Right lobe of liver (tissue), 6 donors: ENCODE measurements around the gene EPHA10. TPM values are rescaled to one million over a fixed set of nuclear protein-coding genes. Genes with fewer than 3 reads are reported as not detected.

Experiments
- ATAC-seq, 4 donors: fragments of 200-7000 bp; cut with Tn5 transposase; one replicate each; pipeline ENCODE4 v1.9.1; 2020; ENCODE audit warnings: mild to moderate bottlenecking in 4 of 4, moderate library complexity in 4 of 4
- DNase-seq, 3 donors: peaks; one replicate each; pipeline ENCODE4 v3.0.0-alpha.2; 2020
- H3K27ac ChIP-seq, 3 donors: fragments of 200-600 bp; one replicate each; pipeline ENCODE4 v1.8.0; 2022
- H3K27me3 ChIP-seq, 2 donors: fragments of 200-600 bp; one replicate each; pipeline ENCODE4 v1.8.0; 2022
- H3K36me3 ChIP-seq, 4 donors: fragments of 200-600 bp; sonication (generic) in 1 of 4; one replicate each; pipeline versions ENCODE4 v1.5.1 to v1.8.0; 2017 to 2022; ENCODE audit warnings: control low read depth in 1 of 4
- H3K4me1 ChIP-seq, 4 donors: fragments of 200-600 bp; sonication (generic) in 1 of 4; one replicate each; pipeline versions ENCODE4 v1.5.1 to v1.8.0; 2017 to 2022; ENCODE audit warnings: control low read depth in 1 of 4
- H3K4me3 ChIP-seq, 3 donors: fragments of 200-600 bp; one replicate each; pipeline ENCODE4 v1.8.0; 2022
- H3K9me3 ChIP-seq, 4 donors: fragments of 200-600 bp; sonication (generic) in 1 of 4; one replicate each; pipeline versions ENCODE4 v1.5.1 to v1.8.0; 2017 to 2022; ENCODE audit warnings: control low read depth in 1 of 4
- POLR2A ChIP-seq: fragments of 450-650 bp; IDR thresholded peaks from one replicate; pipeline ENCODE4 v1.6.1; 2017; ENCODE audit warnings: antibody characterized with exemption, mild to moderate bottlenecking
- WGBS: methylation state at CpG from one replicate; pipeline ENCODE4 v1.1.6; 2018; ENCODE audit warnings: low coverage, low lambda C conversion rate; ENCODE audit not compliant: insufficient coverage; ENCODE audit errors: missing lambda C conversion rate; 5-methylcytosine and 5-hydroxymethylcytosine counted together
- intact Hi-C, 2 donors: fragments of 100-400 bp; cut with DNase I; formaldehyde crosslinking; loops; one replicate each; pipeline versions ENCODE4 v1.11.2 to v1.14.1; 2022
- total RNA-seq, 6 experiments: library from RNA; depleted of rRNA in 2 of 6; stranded (reverse); fragments of >200 nt in 2 of 6; fragmentation: NEBNext Ultra II Directional in 3 of 6; extraction: Animal tissue kit (Norgen Biotek cat#: 25700) in 3 of 6; gene quantifications; one replicate each; pipeline versions ENCODE4 v1.1.0 to v1.2.4, GENCODE V29; 2016 to 2023
- TF ChIP-seq, protein P1 (sequence below), 4 donors: fragments of 200-600 bp in 3 of 4; fragments of 450-650 bp in 1 of 4; IDR thresholded peaks; one replicate each; pipeline versions ENCODE4 v1.5.1 to v1.8.0; 2016 to 2022; ENCODE audit warnings: antibody characterized with exemption in 4 of 4, mild to moderate bottlenecking in 2 of 4
- donor health status: DM: no; HTN: yes; CAD: no.
- donor health status: DM: no; HTN: no; CAD: no.
- donor health status: DM: no; HTN: no; CAD: no.
- donor health status: DM: no; HTN: yes; CAD: no.
- donor health status: DM: no; HTN: yes; CAD: no.

The EPHA10 gene
- total RNA-seq, 6 experiments from 2014 or later = 0.07 to 0.16 TPM; not detected in 4

DNA sequence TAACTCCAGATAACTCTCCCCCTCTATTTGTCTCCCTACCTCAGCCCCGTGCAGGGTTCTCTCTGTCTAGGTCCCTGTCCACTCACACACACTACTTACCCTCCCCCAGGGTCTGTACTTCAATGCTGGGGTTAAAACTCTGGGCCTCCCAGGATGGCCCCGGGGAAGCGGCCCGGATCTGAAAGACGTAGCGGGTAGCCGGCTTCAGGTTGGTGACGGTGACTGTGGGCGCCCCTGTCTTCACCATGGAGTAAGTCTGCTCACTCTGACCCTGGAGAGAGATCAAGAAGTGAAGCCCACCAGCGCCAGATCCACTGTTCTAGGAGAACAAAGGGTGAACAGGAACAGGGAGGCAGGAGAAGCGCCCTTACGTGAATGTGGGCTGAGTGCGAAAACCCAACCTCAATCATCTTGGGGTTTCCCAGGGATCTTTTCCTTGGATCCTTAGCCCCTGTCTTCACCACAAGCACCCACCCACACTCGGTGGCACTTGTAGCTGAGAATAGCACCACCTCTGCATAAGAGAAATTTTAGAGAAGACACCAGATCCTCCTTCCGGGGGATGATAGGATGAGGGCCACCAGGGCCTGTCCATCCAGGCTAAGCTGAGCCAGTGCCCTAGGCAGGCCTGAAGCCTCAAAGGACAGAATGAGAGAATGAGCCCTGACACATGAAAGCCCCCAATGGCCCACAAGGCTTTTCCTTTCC is 33.5 kb downstream of the EPHA10 start:
- Histone ChIP-seq H3K36me3 (no peaks in the 10 kb centered on the region), H3K4me3 (no peak overlapping the region), H3K4me1 (no peaks in the 10 kb centered on the region), H3K9me3 (no peaks in the 10 kb centered on the region), H3K27me3 (peaks cover 0 to 5% of the 10 kb centered on the region in 2 donors), H3K27ac (no peak overlapping the region)
- TF ChIP-seq POLR2A = no peak
- TF ChIP-seq, protein P1, sequence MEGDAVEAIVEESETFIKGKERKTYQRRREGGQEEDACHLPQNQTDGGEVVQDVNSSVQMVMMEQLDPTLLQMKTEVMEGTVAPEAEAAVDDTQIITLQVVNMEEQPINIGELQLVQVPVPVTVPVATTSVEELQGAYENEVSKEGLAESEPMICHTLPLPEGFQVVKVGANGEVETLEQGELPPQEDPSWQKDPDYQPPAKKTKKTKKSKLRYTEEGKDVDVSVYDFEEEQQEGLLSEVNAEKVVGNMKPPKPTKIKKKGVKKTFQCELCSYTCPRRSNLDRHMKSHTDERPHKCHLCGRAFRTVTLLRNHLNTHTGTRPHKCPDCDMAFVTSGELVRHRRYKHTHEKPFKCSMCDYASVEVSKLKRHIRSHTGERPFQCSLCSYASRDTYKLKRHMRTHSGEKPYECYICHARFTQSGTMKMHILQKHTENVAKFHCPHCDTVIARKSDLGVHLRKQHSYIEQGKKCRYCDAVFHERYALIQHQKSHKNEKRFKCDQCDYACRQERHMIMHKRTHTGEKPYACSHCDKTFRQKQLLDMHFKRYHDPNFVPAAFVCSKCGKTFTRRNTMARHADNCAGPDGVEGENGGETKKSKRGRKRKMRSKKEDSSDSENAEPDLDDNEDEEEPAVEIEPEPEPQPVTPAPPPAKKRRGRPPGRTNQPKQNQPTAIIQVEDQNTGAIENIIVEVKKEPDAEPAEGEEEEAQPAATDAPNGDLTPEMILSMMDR (IDR thresholded peaks at IDR 0.05) = no peak
- ATAC-seq (no peak), DNase-seq (no peak)
- 85% methylated on average over 9 of the region's 15 CpGs for WGBS
- intact Hi-C loops = no loop called here

DNA sequence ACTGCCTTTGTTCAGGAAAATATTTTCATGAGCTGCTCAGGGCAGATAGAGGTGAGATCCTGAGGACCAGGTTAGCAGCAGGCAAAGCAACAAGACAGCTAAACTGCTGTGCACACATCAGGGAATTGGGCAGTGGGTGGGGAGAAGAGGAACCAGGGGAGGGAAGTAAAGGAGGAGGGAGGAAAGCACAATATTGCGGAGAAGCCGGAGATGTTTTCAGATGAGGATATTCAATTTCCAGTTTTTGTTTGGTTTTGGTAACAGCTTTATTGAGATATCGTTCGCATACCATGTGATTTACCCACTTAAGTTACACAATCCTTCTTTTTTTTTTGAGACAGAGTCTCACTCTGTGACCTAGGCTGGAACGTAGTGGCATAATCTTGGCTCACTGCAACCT is 34.5 kb downstream of the EPHA10 start:
- TF ChIP-seq, protein P1 (IDR thresholded peaks at IDR 0.05) = no peak
- no peak for TF ChIP-seq POLR2A
- Histone ChIP-seq H3K4me1 (no peaks in the 10 kb centered on the region), H3K4me3 (no peak overlapping the region), H3K9me3 (no peaks in the 10 kb centered on the region), H3K27me3 (peaks cover 0 to 4% of the 10 kb centered on the region in 2 donors), H3K27ac (no peak overlapping the region), H3K36me3 (no peaks in the 10 kb centered on the region)
- DNase-seq = no peak
- intact Hi-C loops = no loop called here
- no peak for ATAC-seq
- 50% methylated on average over 4 of the region's 5 CpGs for WGBS

DNA sequence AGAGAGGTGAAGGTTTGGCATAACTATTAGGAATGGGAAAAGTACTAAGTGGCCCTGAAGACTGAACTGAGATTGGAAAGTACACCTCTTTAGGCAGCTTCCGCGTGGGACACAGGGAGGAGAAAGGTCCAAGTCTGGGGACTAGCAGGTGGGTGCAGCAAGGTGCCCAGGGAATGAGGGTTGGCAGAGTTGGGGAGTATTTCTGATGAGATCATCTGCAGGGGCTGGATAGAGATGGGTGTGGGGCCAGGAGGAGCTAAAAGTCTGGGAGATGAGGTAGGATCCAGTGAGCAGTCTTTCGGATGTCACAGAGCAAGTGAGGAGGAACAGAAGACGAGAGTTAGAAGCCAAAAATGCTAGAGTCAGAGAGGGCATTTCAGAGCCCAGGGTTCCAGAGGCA is 36.5 kb downstream of the EPHA10 start:
- no peaks in the 10 kb centered on the region for H3K27me3 ChIP-seq
- no peaks in the 10 kb centered on the region for H3K9me3 ChIP-seq
- no peaks in the 10 kb centered on the region for H3K4me1 ChIP-seq
- WGBS = 41% methylated on average over 4 of the region's 4 CpGs
- ATAC-seq (no peak), DNase-seq (no peak)
- no peak for TF ChIP-seq POLR2A
- TF ChIP-seq, protein P1 (IDR thresholded peaks at IDR 0.05) = no peak
- H3K4me3 ChIP-seq = no peak overlapping the region
- H3K27ac ChIP-seq = no peak overlapping the region
- no peaks in the 10 kb centered on the region for H3K36me3 ChIP-seq
- intact Hi-C loops = no loop called here

DNA sequence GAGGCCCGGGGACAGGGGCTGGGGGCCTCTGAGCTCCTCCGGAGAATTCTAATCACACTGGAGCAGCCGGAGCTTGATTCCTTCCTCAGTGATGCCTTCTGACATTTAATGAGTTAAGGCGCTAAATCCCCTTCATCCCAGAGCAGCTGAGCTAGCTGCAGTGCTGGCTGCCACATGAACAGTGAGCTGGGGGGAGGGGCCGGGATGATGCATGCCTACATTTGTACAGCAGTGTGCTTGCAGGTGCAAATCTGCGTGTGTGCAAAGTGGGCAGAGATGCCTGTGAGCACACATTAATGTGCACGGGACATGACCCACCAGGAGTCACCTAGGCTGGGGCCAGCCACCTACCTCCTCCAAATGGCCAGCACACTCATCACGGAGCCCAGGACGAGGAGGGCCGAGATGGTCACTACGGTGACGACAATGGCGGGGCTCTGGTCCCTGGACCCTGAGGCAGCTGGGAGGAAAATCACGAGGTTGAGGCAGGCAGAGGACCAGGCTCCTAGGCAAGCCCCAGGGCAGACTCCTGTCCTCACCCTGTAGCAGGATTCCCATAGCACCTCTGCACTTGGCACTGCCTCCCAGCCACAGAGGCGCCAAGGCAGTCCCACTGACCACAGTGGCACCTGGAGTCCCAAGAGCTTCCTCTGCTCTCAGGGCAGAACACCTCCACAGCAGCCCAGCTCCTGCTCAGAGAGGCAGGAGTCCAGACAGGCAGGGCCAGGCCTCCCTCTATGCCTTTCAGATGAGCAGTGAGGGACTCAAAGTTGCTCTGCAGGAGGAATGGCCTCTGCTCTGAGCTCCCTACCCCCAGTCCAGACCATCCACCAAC is 38.0 kb downstream of the EPHA10 start:
- ATAC-seq = no peak
- Histone ChIP-seq H3K4me1 (no peaks in the 10 kb centered on the region), H3K27me3 (no peaks in the 10 kb centered on the region), H3K27ac (no peak overlapping the region), H3K4me3 (no peak overlapping the region), H3K9me3 (no peaks in the 10 kb centered on the region), H3K36me3 (no peaks in the 10 kb centered on the region)
- no peak for DNase-seq
- TF ChIP-seq, protein P1 (IDR thresholded peaks at IDR 0.05) = no peak
- TF ChIP-seq POLR2A = no peak
- intact Hi-C loops = no loop called here
- WGBS = 27% methylated on average over 5 of the region's 15 CpGs
